ENCODE results near the gene NAV2. TPM values are rescaled to one million over a fixed set of nuclear protein-coding genes. Genes with fewer than 3 reads are reported as not detected.

The NAV2 gene
- total RNA-seq, 2 donors from 2014 or later = 26.4 to 35.5 TPM

GRCh38 chr11:19800714-19801519 is 88.3 kb downstream of the NAV2 start:
- DNase-seq (no peak), ATAC-seq (no peak)
- Histone ChIP-seq H3K4me3 (no peak overlapping the region), H3K27me3 (no peaks in the 10 kb centered on the region), H3K36me3 (replicated peaks in 1 of 2; ENCODE audit: insufficient read depth in 1 of 2, low read depth in 2 of 2) (no peaks in the 10 kb centered on the region), H3K27ac (no peak overlapping the region), H3K9me3 (no peaks in the 10 kb centered on the region), H3K4me1 (peaks cover 41% of the 10 kb centered on the region)
- intact Hi-C loops (cut with DNase I) = no loop called here
- TF ChIP-seq CTCF (IDR thresholded peaks at IDR 0.05) (no peak), POLR2A (IDR thresholded peaks at IDR 0.05) (no peak)
- 55 to 75% methylated on average over 4 of the region's 4 CpGs for WGBS, 2 donors

GRCh38 chr11:19802773-19803293 is 90.2 kb downstream of the NAV2 start:
- H3K9me3 ChIP-seq = no peaks in the 10 kb centered on the region
- peak in 2 of 4 donors; percentile 17 to 36 for DNase-seq
- H3K36me3 ChIP-seq (replicated peaks in 1 of 2; ENCODE audit: insufficient read depth in 1 of 2, low read depth in 2 of 2) = no peaks in the 10 kb centered on the region
- peak; percentile 8 for ATAC-seq
- H3K27ac ChIP-seq = peak overlapping the region; percentile 57 to 79 (median 70)
- peak in 1 of 7 experiments; percentile 4 for TF ChIP-seq CTCF (IDR thresholded peaks at IDR 0.05)
- no peak for TF ChIP-seq POLR2A (IDR thresholded peaks at IDR 0.05)
- H3K4me3 ChIP-seq = no peak overlapping the region
- 37 to 39% methylated on average over 4 of the region's 4 CpGs for WGBS, 2 donors
- H3K27me3 ChIP-seq = no peaks in the 10 kb centered on the region
- intact Hi-C loops (cut with DNase I) = no loop called here
- H3K4me1 ChIP-seq = peaks cover 41% of the 10 kb centered on the region

GRCh38 chr11:19803506-19803998 is 90.9 kb downstream of the NAV2 start:
- intact Hi-C loops (cut with DNase I) = no loop called here
- peak; percentile 89 for ATAC-seq
- Histone ChIP-seq H3K4me1 (peaks cover 41% of the 10 kb centered on the region), H3K27ac (peak overlapping the region; percentile 57 to 79 (median 70)), H3K36me3 (replicated peaks in 1 of 2; ENCODE audit: insufficient read depth in 1 of 2, low read depth in 2 of 2) (no peaks in the 10 kb centered on the region), H3K27me3 (no peaks in the 10 kb centered on the region), H3K4me3 (no peak overlapping the region), H3K9me3 (no peaks in the 10 kb centered on the region)
- TF ChIP-seq CTCF (IDR thresholded peaks at IDR 0.05) (no peak), POLR2A (IDR thresholded peaks at IDR 0.05) (no peak)
- WGBS, 2 donors = 12 to 19% methylated on average over 3 of the region's 3 CpGs
- DNase-seq = peak; percentile 58 to 85 (median 74)

- Histone ChIP-seq H3K4me3 (no peak overlapping the region), H3K27ac (no peak overlapping the region), H3K36me3 (replicated peaks in 1 of 2; ENCODE audit: insufficient read depth in 1 of 2, low read depth in 2 of 2) (no peaks in the 10 kb centered on the region), H3K9me3 (no peaks in the 10 kb centered on the region), H3K4me1 (peaks cover 39% of the 10 kb centered on the region), H3K27me3 (no peaks in the 10 kb centered on the region)
- WGBS, 2 donors = 61 to 74% methylated on average over 4 of the region's 5 CpGs
- DNase-seq (no peak), ATAC-seq (no peak)
- intact Hi-C loops (cut with DNase I) = no loop called here
- TF ChIP-seq POLR2A (IDR thresholded peaks at IDR 0.05) (no peak), CTCF (IDR thresholded peaks at IDR 0.05) (no peak)
These were observed 92.7 kb downstream of the NAV2 start for GRCh38 chr11:19805376-19805775.

All from body of pancreas (tissue), 4 donors.